Ramos (cell line): Measurements from ENCODE around the gene ADAM8.
"Not testable (repeated sequence)": the region's sequence is repeated elsewhere in the genome, so short reads cannot be mapped to it uniquely, and the experiment has no call there.

Experiments used
- in situ Hi-C: fragments of 300-500 bp; cut with MboI; formaldehyde crosslinking; loops from one replicate; pipeline ENCODE4 v1.14.3; 2022; ENCODE audit warnings: low sequenced_read_pairs; ENCODE audit not compliant: unreplicated experiment

Gene ADAM8

DNA sequence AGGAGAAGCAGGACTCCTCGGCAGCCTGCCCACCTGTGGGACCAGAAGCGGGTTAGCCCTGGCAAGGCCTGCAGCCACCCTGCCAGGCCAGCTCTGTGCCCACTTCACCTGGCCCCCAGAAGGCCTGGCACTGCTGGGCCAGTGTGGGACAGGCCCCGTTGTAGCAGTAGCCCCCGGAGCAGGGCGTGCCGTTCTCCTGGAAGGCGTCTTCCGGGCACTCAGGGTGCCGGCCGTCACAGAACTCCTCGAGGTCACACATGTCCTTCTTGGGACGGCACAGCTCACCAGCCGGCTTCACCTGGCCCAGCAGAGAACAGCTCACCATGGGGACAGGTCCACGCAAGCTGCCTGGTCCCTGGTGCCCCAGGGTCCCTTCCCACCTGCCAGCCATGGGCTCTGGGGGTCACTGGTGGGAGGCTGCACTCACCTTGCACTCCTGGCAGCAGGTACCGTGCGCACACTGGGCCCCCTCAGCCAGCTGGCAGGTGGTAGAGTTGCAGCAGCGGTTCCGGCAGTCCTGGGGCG, 5.8 kb downstream of the ADAM8 start:
- in situ Hi-C loops = no loop called here

- in situ Hi-C loops = no loop called here
These were observed 6.5 kb downstream of the ADAM8 start for GRCh38 chr10:133270204-133270603.

DNA sequence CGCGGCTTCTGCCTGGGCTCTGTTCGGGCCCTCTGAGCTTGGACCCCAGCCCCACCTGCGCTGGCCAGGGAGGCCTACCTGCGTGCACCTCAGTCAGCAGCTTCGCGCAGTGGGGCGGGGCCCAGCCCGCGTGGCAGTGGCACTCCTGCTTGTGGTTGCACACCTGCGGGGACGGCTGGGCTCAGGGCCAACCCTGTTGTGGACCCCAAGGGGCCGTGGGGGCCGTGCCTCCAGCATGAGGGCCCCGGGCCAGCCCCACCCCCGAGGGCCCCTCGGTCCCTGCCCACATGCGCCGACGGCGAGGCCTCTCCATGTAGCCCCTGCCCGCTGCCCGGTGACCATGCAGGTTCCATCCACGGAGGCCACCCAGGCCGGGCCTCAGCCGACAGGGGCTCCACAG, 7.3 kb downstream of the ADAM8 start:
- in situ Hi-C loops = no loop called here

- in situ Hi-C loops = no loop called here
These were observed 8.1 kb downstream of the ADAM8 start for GRCh38 chr10:133268532-133268931.

- in situ Hi-C loops = no loop called here
These were observed 8.8 kb downstream of the ADAM8 start for GRCh38 chr10:133267829-133268228.

DNA sequence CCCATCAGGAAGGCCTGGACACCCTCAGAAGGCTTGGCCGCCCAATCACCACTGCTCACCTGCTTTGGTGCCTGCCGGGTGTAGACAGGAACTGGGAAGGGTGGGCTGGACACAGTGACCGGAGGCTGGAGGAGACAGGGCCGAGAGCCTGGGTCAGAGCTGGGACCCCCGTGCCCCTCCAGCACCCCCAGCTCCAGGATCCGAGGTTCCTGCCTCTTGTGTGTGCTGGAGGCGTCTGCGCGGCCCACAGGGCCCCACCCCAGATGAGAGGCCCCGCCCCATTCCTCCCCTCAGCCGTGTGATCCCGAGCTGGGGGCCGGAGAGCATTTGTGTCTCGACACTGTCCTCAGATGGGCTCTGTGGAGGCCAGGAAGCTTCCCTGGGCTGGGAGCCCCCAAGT, 9.4 kb downstream of the ADAM8 start:
- in situ Hi-C loops = no loop called here

DNA sequence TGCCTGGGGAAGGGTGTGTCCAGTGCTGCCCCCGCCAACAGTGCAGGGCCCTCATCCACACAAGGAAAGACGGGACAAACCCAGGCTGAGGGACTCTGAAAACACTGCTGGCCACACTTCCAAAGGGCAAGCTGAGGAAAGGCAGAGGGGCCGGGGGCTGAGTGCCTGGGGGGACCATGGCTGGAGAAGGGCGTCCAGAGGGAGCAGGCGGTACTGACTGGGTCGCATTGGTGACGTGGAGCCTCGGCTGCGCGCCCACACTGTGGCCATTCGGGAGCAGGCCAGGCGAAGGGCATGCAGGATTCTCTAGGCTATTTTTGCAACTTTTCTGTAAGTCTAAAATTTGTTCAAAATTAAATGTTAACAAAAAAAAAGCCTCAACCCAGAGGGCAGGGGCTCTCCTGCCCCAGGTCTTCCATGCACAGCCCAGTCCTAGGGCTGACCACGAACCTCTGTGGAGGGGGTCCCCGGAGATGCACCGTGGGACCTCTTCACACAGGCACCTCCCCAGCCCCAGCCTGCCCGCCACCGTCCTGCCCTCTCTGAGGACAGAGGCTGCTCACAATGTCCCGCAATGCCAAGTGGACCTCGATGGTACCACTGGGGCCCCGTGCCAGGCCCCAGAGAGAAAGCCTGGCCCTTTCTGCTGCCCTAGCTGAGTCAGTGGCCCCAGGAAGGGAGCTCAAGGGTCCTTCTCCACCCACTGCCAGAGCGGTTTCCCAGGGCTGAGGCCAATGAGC, 10.4 kb downstream of the ADAM8 start:
- in situ Hi-C loops = no loop called here

- in situ Hi-C loops = not testable (repeated sequence)
These were observed 11.6 kb downstream of the ADAM8 start for GRCh38 chr10:133265052-133265451.

DNA sequence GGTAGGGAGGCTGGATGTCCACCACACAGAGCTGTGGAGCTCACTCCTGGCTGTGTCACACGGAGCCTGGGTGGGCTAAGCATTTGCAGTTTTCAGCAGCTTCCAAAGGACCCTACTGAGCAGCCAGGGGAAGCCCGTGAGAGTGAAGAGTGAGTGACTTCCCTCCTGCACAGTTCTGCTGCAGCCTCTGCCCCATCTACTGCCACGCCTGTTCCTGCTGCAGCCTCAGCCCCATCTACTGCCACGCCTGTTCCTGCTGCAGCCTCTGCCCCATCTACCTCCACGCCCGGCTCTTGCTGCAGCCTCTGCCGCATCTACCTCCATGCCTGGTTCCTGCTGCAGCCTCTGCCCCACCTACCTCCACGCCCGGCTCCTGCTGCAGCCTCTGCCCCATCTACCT, 12.2 kb downstream of the ADAM8 start:
- in situ Hi-C loops = no loop called here

GRCh38 chr10:133263674-133264073, 13.0 kb downstream of the ADAM8 start:
- in situ Hi-C loops = no loop called here

GRCh38 chr10:133262696-133263095, 14.0 kb downstream of the ADAM8 start:
- in situ Hi-C loops = no loop called here

GRCh38 chr10:133261726-133262325, 14.8 kb downstream of the ADAM8 start:
- in situ Hi-C loops = no loop called here

DNA sequence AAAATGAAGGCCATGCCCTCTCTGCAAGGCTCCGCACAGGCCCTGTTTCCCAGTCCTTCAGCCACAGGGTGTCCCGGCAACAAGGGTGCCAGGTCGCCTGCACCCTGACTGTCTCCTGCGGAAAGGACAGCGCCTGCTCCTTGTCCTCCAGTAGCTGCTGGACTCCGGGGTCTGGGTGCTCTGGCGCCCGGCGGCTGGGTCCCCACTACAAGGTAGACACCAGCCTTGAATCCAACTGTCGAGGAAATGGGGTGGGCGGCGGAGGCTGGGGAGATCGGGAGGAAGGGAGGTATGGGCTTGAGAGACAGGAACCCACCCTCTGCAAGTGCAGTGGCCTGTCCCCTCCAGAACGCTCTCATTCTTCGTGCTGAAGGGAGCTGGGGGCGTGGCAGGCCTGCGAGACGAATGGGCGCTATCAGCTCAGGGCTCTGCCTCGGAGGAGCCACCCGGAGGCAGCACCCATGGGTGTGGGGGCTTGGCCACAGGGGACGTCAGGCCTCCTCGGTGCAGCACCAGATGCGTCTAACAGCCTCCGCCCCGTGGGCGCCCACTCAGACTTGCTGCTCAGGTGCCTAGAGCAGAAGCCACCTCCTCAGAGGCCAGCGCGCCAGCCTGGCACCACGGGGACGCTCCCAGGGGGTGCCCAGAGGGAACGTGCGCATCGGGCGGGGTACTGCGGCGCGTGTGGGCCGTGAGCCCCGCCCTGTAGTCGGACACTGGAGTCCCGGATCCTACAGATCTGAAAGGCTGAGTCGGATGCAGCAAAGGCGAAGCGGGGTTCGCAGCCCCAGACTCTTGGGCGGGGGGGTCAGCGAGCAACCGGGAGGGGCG, 15.6 kb downstream of the ADAM8 start:
- in situ Hi-C loops = no loop called here

DNA sequence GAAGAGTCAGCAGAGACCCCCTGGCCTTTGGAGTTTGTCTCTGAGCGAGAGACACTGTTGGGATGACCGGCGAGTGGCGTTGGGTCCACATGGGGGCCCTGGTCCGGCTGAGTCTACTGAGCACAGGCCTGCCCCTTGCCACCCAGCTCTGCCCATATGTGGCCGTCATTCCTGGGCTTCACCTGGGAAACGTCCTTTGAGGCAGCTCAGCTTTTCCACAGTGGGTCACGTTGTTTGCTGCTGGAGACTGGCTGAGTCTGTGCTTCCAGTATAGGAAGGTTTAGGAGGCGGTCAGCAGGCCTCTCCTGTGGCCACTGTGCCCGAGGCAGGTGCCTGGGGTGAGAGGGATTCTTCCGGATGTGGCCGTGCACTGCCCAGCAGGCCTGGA, 17.1 kb downstream of the ADAM8 start:
- in situ Hi-C loops = no loop called here

DNA sequence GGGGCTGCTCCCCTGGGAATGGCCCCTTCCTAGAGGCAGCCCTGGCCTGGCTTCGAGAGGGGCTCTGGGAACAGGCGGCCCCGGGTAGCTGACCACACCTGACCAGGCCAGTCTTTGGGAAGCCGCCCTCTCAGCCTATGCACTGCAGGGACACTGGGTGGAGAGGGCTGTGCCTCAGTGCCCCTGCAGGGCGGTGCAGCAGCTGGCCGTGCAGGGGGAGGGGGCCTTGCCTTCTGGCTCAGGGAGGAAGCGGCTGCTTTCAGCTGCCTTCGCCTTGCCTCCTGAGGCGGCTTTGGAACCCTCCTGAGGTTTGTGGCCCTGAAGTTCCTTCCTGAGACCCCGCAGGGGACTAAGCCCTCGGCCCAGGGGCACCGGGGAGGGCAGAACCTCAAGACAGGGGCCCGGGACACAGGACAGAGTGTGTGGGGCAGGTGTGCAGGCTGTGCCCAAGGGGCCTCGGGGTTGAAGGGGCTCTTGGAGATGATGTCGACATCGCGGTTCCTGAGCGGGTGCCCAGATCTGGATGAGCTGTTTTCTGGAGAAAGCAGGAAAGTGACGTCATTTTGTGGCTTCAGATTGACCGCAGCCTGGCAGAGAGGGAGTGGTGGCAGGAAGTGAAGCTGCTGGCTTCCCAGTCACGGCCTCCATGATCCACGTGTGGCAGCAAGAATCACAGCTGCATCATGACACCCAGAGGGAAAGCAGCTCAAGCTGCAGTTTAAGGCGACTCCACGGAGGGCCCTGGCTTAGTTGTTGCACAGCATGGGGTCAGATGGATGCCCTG, 17.7 kb downstream of the ADAM8 start:
- in situ Hi-C loops = no loop called here

DNA sequence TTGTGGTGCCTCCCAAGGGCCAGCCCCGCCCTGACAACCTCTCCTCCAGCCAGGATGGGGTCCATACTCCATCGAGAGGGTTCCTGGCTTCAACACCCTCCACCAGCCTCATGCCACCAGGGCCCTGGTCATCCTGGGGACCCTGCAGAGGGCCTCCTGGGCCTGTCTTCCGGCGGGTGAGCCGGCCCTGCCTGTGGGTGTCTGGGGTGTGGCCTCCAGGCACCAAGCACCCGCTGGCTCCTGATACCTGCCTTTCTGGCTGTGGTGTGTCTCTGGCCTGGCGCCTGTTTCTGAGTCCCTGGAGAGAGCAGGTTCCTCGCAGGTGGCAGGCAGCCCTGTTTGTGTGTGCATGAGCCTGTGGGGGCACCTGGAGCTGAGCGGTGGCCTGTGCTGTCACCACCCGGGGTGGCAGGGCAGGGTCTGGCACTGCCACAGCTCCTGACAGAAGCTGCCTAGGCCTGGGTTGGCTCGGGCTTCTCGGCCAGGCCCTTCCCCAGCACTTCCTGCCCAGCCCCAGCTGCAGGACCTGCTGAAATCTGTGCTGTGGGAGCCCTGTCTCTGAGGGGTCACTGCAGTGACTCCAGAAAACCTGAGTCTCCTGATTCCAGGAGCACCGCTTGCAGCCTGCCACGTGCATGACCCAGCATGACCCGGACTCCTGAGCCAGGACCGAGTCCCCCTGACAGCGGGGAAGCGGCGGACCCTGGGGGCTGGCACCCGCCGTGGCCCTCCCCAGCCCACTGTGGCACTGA, 18.4 kb downstream of the ADAM8 start:
- in situ Hi-C loops = no loop called here

DNA sequence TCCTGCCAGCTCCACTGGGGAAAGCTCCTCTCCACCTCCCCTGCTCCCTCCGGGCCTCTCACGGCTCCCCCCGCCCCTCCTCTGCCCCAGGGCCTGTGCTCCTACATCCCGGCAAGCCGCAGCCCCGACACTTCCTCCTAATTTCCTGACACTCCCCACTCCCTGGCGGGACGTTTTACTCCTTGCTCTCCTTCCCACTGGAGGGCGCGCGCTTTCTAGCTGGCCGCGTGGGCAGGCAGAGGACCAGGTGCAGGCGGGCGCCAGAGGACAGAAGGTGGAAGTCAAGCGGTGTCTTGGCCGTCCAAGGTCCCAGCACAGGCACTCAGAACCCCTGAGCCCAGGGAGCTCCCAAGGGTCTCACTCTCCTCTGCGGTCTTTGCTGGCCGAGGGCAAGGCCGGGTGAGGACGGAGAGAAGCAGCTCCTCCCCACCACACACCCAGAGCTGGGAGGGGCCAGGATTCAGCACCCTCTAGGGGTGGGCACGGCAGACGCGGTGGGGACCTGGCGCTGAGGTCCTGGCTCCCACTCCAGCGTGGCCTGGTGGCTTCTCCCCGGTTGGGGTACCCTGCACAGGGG, 19.1 kb downstream of the ADAM8 start:
- in situ Hi-C loops = no loop called here

GRCh38 chr10:133255323-133255722, 21.3 kb downstream of the ADAM8 start:
- in situ Hi-C loops = no loop called here

DNA sequence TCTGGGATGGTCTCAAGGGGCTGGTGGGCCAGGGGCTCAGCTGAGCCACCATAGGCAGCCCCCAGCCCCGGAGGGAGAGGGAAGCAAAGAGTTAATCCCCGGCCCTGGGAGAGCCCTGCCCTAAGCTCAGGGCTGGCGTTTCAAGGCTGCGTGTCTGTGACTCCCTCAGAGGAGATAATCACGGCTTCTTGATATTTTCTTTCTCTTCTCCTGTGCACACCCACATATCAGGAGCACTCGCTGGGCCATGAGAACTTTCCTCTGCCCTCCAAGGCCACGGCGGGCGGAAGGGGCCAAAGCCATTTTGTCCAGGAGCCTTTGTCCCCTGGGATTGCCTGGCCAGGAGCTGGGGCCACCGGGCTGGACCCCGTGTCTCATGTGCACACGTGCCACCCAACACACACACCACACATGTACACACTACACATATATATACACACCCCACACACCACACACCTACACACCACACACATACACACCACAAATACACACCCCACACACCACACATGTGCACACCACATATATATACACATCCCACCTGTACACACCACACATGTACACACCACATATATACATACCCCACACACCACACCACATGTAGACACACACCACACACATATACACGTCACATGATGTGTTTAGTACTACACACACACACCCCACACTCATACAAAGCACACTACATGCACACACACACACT, 22.1 kb downstream of the ADAM8 start:
- in situ Hi-C loops = no loop called here
